Pancreas (tissue), 10 donors: ENCODE data around the gene RNPEPL1. TPM values are rescaled to one million over a fixed set of nuclear protein-coding genes. Genes with fewer than 3 reads are reported as not detected.

ENCODE experiments used
- ATAC-seq, 4 donors: fragments of 200-7000 bp; cut with Tn5 transposase; one replicate each; pipeline versions ENCODE4 v1.8.0 to v1.9.1; 2020; ENCODE audit warnings: mild to moderate bottlenecking in 4 of 4, moderate library complexity in 4 of 4
- DNase-seq, 6 donors: peaks; one replicate each; pipeline ENCODE4 v3.0.0-alpha.2; 2020
- FAIRE-seq: peaks from 2 replicates; lab custom pipeline; 2012; peaks lifted over from hg19 to GRCh38; lab: Jason Lieb, UNC
- H3K27ac ChIP-seq, 4 donors: fragments of 200-600 bp; sonication (generic); 1 replicate in 3 of 4; 2 replicates in 1 of 4; pipeline versions ENCODE4 v1.5.0 to v1.8.0; 2020
- H3K27me3 ChIP-seq, 4 donors: fragments of 200-600 bp; one replicate each; pipeline ENCODE4 v1.8.0; 2021
- H3K36me3 ChIP-seq, 3 donors: fragments of 200-600 bp; sonication (generic) in 1 of 3; one replicate each; pipeline versions ENCODE4 v1.5.0 to v1.8.0; 2020 to 2021
- H3K4me1 ChIP-seq, 3 donors: fragments of 200-600 bp; one replicate each; pipeline ENCODE4 v1.8.0; 2021
- H3K4me3 ChIP-seq, 4 donors: fragments of 200-600 bp; sonication (generic) in 2 of 4; one replicate each; pipeline versions ENCODE4 v1.5.0 to v1.8.0; 2020 to 2021
- H3K9me3 ChIP-seq, 4 donors: fragments of 200-600 bp; one replicate each; pipeline ENCODE4 v1.8.0; 2021
- WGBS, 2 donors: extraction: QIAGEN DNeasy Blood & Tissue Kit; methylation state at CpG; one replicate each; pipeline ENCODE4 v1.1.7; 2013; 5-methylcytosine and 5-hydroxymethylcytosine counted together
- intact Hi-C, 3 donors: fragments of 100-400 bp; cut with DNase I; formaldehyde crosslinking; loops; one replicate each; pipeline versions ENCODE4 v1.11.1 to v1.14.2; 2022
- polyA plus RNA-seq, 2 donors: library from polyadenylated mRNA; stranded (reverse); fragments of 200-250 nt; gene quantifications; one replicate each; pipeline ENCODE4 v1.2.3, GENCODE V29; 2013
- total RNA-seq, 6 donors: library from RNA; stranded (reverse); fragmentation: NEBNext Ultra II Directional in 4 of 6; extraction: Animal tissue kit (Norgen Biotek cat#: 25700) in 4 of 6; gene quantifications; one replicate each; pipeline versions ENCODE4 v1.2.1 to v1.2.4, GENCODE V29; 2021 to 2023
- TF ChIP-seq, protein P1 (sequence below), 4 donors: fragments of 200-600 bp; sonication (generic) in 3 of 4; IDR thresholded peaks; one replicate each; pipeline versions ENCODE4 v1.5.0 to v1.8.0; 2021; ENCODE audit warnings: antibody characterized with exemption in 4 of 4
- donor health status: healthy with polysubstance abuse.
- donor health status: DM: no; HTN: no; CAD: no; lungs with moderate emphysema.
- donor health status: DM: no; HTN: no; CAD: no.
- donor health status: control.
- donor health status: control.
- donor health status: Bipolar disorder and iron deficiency.
- donor health status: DM: yes; HTN: yes; CAD: no.
- donor health status: DM: no; HTN: no; CAD: no.
- donor health status: DM: no; HTN: no; CAD: no.
- donor health status: DM: yes; HTN: yes; CAD: no.

The RNPEPL1 gene
- total and polyA plus RNA-seq, 8 donors, result 37.1 to 195 (median 43.9) TPM

DNA sequence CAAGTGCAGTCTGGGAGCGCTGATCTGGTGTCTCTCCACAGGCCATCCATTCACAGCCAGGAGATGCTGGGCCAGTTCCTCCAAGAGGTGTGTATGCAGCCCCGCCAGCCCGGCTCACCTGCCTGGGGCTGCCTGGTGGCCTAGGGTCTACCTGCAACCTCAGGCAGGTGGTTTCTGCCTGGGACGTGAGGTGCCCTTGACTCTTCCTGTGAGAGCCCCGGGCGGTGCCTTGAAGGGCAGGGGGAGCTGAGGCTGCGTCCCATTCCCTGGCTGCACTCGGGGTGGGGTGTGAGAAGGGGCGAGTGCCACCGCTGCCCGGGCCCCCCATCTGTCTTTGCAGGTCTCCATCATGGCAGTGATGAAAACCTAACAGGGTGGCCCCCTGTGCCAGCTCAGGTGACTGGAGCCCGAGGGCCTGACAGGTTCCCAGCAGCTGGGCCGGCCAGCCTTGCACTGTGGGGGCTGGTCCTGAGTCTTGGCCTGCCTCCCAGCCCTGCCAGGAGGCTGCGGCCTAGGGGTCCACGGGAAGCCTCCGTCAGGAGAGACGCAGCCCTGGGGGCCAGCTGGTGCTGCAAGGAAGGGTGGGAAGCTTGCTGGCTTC, 30.1 kb downstream of the RNPEPL1 start:
- WGBS, 2 donors, result 91 to 94% methylated on average over 17 of the region's 17 CpGs
- H3K9me3 ChIP-seq, result no peaks in the 10 kb centered on the region

DNA sequence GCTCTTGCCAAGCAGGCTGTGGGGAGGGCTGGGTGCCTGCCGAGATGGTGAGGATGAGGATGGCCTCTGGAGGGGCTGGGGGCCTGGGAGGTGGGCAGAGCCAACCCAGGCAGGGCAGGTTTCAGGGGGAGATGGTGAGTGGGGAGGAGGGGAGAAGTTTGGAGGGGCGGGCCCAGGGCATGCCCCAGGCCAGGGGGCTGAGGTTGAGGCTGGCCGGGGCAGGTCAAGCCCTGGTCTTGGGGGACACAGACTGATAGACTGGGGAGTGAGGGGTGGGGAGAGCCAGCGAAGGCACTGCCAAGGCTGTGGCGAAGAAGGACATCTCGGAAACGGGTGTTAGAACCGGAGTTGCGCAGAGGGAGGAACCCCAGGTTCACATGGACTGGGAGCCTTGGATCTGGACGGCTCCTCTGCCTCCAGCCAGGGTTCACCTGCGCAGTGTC, 30.9 kb downstream of the RNPEPL1 start:
- H3K36me3 ChIP-seq, result no peaks in the 10 kb centered on the region
- H3K27me3 ChIP-seq, result no peaks in the 10 kb centered on the region
- intact Hi-C loops, result no loop called here
- no peaks in the 10 kb centered on the region for H3K4me1 ChIP-seq
- 89 to 97% methylated on average over 11 of the region's 11 CpGs for WGBS, 2 donors
- no peak overlapping the region for H3K4me3 ChIP-seq
- DNase-seq (peak in 1 of 6 donors; percentile 33), ATAC-seq (no peak), FAIRE-seq (no peak)
- TF ChIP-seq, protein P1, sequence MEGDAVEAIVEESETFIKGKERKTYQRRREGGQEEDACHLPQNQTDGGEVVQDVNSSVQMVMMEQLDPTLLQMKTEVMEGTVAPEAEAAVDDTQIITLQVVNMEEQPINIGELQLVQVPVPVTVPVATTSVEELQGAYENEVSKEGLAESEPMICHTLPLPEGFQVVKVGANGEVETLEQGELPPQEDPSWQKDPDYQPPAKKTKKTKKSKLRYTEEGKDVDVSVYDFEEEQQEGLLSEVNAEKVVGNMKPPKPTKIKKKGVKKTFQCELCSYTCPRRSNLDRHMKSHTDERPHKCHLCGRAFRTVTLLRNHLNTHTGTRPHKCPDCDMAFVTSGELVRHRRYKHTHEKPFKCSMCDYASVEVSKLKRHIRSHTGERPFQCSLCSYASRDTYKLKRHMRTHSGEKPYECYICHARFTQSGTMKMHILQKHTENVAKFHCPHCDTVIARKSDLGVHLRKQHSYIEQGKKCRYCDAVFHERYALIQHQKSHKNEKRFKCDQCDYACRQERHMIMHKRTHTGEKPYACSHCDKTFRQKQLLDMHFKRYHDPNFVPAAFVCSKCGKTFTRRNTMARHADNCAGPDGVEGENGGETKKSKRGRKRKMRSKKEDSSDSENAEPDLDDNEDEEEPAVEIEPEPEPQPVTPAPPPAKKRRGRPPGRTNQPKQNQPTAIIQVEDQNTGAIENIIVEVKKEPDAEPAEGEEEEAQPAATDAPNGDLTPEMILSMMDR (IDR thresholded peaks at IDR 0.05), result no peak
- no peaks in the 10 kb centered on the region for H3K9me3 ChIP-seq
- no peak overlapping the region for H3K27ac ChIP-seq

More for the DNA sequence above, 30.1 kb downstream of the RNPEPL1 start:
- ATAC-seq (no peak), FAIRE-seq (no peak), DNase-seq (peak in 2 of 6 donors; percentile 30 to 47)
- no peak overlapping the region for H3K27ac ChIP-seq
- intact Hi-C loops, result no loop called here
- no peaks in the 10 kb centered on the region for H3K27me3 ChIP-seq
- no peaks in the 10 kb centered on the region for H3K4me1 ChIP-seq
- no peak overlapping the region for H3K4me3 ChIP-seq
- H3K36me3 ChIP-seq, result peaks cover 0 to 1% (median 0%) of the 10 kb centered on the region in 3 donors
- TF ChIP-seq, protein P1 (IDR thresholded peaks at IDR 0.05), result no peak

DNA sequence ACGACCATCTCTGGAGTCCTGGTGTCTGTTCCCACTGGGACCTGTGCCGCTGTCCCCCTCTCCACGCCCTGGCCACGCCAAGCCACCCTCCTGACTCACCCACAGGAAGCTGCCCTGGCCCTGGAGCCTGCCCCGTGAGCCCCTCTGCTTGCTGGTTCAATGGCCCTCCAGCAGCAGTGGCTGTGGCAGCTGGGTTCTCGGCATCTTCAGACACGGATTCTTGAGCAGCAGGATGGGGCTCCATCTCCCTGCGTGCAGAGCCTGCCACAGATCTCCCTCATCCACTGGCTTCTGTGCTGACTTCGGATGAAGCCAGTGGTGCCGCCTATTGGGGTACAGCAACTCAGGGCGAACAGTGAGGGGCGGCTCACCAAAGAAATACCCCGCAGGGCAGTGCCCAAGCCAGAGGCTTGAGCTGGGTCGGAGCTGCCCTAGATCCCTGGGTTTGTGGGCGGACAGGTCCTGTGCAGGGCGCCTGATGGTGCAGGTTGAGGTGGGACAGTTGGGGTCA, 32.2 kb downstream of the RNPEPL1 start:
- Histone ChIP-seq H3K4me3 (no peak overlapping the region), H3K9me3 (no peaks in the 10 kb centered on the region), H3K4me1 (no peaks in the 10 kb centered on the region), H3K27ac (no peak overlapping the region), H3K36me3 (no peaks in the 10 kb centered on the region), H3K27me3 (no peaks in the 10 kb centered on the region)
- intact Hi-C loops, result no loop called here
- TF ChIP-seq, protein P1 (IDR thresholded peaks at IDR 0.05), result no peak
- no peak for ATAC-seq
- WGBS, 2 donors, result 94 to 95% methylated on average over 16 of the region's 16 CpGs
- peak in 1 of 6 donors; percentile 48 for DNase-seq
- no peak for FAIRE-seq

GRCh38 chr2:240601061-240601830, 33.0 kb downstream of the RNPEPL1 start:
- no peaks in the 10 kb centered on the region for H3K36me3 ChIP-seq
- no peak overlapping the region for H3K4me3 ChIP-seq
- H3K9me3 ChIP-seq, result no peaks in the 10 kb centered on the region
- intact Hi-C loops, result no loop called here
- no peaks in the 10 kb centered on the region for H3K4me1 ChIP-seq
- H3K27ac ChIP-seq, result no peak overlapping the region
- peak in 2 of 6 donors; percentile 11 to 45 for DNase-seq
- H3K27me3 ChIP-seq, result no peaks in the 10 kb centered on the region
- ATAC-seq, result no peak
- TF ChIP-seq, protein P1 (IDR thresholded peaks at IDR 0.05), result no peak
- 83 to 88% methylated on average over 20 of the region's 20 CpGs for WGBS, 2 donors
- no peak for FAIRE-seq
